Ascending aorta (tissue), 2 donors: Measurements from ENCODE around the gene GANAB. TPM values are rescaled to one million over a fixed set of nuclear protein-coding genes. Genes with fewer than 3 reads are reported as not detected.
A peak's percentile ranks its signal among the peaks of the same experiment; 100 is the strongest.

Experiments used
- DNase-seq, 2 donors: peaks; one replicate each; pipeline ENCODE4 v3.0.0-alpha.2; 2019; ENCODE audit warnings: low spot score in 2 of 2
- H3K27ac ChIP-seq, 2 donors: fragments of 200-600 bp; sonication (generic); one replicate each; pipeline ENCODE4 v1.5.1; 2016 to 2017; ENCODE audit warnings: mild to moderate bottlenecking in 1 of 2
- H3K27me3 ChIP-seq: fragments of 200-600 bp; sonication (generic); one replicate; pipeline ENCODE4 v1.5.1; 2017
- H3K36me3 ChIP-seq, 2 donors: fragments of 200-600 bp; sonication (generic); one replicate each; pipeline ENCODE4 v1.5.1; 2016
- H3K4me1 ChIP-seq, 2 donors: fragments of 200-600 bp; sonication (generic); one replicate each; pipeline ENCODE4 v1.5.1; 2016 to 2017; ENCODE audit warnings: mild to moderate bottlenecking in 1 of 2
- H3K4me3 ChIP-seq, 2 donors: fragments of 200-600 bp; sonication (generic); one replicate each; pipeline ENCODE4 v1.5.1; 2016 to 2017; ENCODE audit warnings: mild to moderate bottlenecking in 1 of 2
- H3K9me3 ChIP-seq, 2 donors: fragments of 200-600 bp; sonication (generic); one replicate each; pipeline ENCODE4 v1.5.1; 2016
- intact Hi-C: fragments of 100-400 bp; cut with DNase I; formaldehyde crosslinking; loops from one replicate; pipeline ENCODE4 v1.15.1; 2023
- total RNA-seq: library from RNA; depleted of rRNA; stranded (reverse); fragments of >200 nt; gene quantifications from one replicate; pipeline ENCODE4 v1.1.0, GENCODE V29; 2016
- TF ChIP-seq, protein P1 (sequence below), 3 experiments: fragments of 200-600 bp in 2 of 3; fragments of 450-650 bp in 1 of 3; sonication (generic) in 2 of 3; IDR thresholded peaks; one replicate each; pipeline ENCODE4 v1.5.1; 2016 to 2019; ENCODE audit warnings: antibody characterized with exemption in 3 of 3, mild to moderate bottlenecking in 1 of 3, moderate library complexity in 1 of 3

GANAB gene
- total RNA-seq, 1 donor from 2014 or later = 326 TPM

DNA sequence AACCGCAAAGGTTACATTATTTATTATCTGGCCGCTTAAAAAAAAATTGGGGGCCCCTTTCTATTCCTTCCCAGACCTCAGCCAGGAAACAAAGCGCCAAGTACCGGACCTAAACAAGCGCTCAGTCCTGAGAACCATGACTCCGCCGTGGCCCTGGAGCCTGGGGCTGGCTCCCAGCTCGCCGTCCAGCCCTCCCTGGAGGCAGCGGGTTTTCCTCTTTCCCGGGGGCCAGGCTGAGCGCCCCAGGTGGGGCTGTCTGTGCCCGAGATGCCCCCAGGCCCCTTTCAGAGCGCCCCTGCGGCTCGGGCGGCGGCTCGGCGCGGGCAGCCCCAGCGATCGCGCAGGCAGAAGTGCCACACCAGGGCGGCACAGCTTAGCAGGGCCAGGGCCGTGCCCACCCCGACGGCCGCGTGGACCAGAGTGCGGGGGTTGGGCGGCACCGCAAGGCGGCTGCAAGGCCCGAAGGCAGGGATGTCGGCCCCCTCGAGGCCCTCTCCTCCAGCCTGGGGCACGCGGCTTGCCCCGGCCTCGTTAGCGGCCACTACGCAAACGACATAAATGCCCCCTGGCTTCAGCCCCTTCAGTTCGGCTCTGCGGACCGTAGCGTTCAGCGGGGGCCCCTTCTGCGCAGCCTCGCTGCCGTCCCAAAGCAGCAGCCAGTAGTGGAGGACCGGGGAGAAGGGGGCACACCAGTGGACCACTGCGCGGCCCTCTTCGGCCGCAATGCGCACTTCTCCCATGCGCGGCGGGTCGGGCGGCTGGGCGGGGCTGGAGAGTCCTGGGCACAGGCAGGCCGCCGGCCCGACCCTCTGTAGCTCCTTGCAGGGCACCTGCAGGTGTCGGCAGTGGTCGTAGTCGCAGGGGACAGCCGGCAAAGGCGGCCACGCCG lies 41.3 kb upstream of the GANAB start:
- peaks cover 25 to 30% of the 10 kb centered on the region in 2 donors for H3K36me3 ChIP-seq
- no peak for DNase-seq
- no peaks in the 10 kb centered on the region for H3K4me1 ChIP-seq
- intact Hi-C loops = no loop called here
- peak overlapping the region; percentile 36 to 43 for H3K4me3 ChIP-seq
- no peaks in the 10 kb centered on the region for H3K9me3 ChIP-seq
- H3K27ac ChIP-seq = no peak overlapping the region
- H3K27me3 ChIP-seq = no peaks in the 10 kb centered on the region
- TF ChIP-seq, protein P1, sequence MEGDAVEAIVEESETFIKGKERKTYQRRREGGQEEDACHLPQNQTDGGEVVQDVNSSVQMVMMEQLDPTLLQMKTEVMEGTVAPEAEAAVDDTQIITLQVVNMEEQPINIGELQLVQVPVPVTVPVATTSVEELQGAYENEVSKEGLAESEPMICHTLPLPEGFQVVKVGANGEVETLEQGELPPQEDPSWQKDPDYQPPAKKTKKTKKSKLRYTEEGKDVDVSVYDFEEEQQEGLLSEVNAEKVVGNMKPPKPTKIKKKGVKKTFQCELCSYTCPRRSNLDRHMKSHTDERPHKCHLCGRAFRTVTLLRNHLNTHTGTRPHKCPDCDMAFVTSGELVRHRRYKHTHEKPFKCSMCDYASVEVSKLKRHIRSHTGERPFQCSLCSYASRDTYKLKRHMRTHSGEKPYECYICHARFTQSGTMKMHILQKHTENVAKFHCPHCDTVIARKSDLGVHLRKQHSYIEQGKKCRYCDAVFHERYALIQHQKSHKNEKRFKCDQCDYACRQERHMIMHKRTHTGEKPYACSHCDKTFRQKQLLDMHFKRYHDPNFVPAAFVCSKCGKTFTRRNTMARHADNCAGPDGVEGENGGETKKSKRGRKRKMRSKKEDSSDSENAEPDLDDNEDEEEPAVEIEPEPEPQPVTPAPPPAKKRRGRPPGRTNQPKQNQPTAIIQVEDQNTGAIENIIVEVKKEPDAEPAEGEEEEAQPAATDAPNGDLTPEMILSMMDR (IDR thresholded peaks at IDR 0.05) = no peak

DNA sequence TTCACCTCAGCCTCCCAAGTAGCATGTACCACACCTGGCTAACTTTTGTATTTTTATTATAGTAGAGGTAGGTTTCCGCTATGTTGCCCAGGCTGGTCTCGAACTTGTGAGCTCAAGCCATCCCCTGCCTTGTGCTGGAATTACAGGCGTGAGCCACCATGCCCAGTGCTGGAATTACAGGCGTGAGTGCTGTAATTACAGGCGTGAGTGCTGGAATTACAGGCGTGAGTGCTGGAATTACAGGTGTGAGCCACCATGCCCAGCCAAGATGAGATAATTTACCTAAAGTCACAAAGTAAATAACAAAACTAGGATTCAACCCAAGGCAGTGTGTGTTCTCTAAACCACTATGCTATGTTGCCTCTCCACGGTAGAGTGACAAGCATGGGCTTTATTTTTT lies 36.1 kb upstream of the GANAB start:
- Histone ChIP-seq H3K36me3 (peaks cover 0 to under 1% of the 10 kb centered on the region in 2 donors), H3K4me1 (peaks cover 7 to 11% of the 10 kb centered on the region in 2 donors), H3K27me3 (no peaks in the 10 kb centered on the region), H3K4me3 (no peak overlapping the region), H3K9me3 (no peaks in the 10 kb centered on the region), H3K27ac (no peak overlapping the region)
- intact Hi-C loops = no loop called here
- no peak for DNase-seq
- TF ChIP-seq, protein P1 (IDR thresholded peaks at IDR 0.05) = no peak

DNA sequence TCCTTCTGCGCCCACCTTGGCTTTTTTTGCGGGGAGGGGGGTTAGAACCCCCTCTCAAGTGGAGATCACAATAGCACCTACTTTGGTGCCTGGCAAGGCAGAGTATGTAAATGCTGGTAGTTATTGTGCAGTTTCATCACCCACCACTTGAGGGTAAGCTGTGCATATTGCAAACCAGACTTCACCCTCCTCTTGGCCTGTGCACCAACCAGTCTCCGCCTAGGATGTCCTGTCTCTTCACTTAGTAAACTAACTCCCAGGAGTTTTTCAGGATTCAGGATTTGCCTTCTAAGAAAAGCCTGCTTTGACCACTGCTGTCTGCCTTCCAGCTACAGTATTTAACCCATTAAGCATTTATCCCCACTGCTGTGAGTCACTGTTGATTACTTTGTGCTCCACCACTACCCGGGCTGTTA lies 34.4 kb upstream of the GANAB start:
- DNase-seq = no peak
- TF ChIP-seq, protein P1 (IDR thresholded peaks at IDR 0.05) = peak in 2 of 3 experiments; percentile 24 to 37
- H3K27ac ChIP-seq = no peak overlapping the region
- peaks cover 7 to 11% of the 10 kb centered on the region in 2 donors for H3K4me1 ChIP-seq
- H3K9me3 ChIP-seq = no peaks in the 10 kb centered on the region
- no peak overlapping the region for H3K4me3 ChIP-seq
- H3K36me3 ChIP-seq = peaks cover 14 to 17% of the 10 kb centered on the region in 2 donors
- intact Hi-C loops = no loop called here
- no peaks in the 10 kb centered on the region for H3K27me3 ChIP-seq

DNA sequence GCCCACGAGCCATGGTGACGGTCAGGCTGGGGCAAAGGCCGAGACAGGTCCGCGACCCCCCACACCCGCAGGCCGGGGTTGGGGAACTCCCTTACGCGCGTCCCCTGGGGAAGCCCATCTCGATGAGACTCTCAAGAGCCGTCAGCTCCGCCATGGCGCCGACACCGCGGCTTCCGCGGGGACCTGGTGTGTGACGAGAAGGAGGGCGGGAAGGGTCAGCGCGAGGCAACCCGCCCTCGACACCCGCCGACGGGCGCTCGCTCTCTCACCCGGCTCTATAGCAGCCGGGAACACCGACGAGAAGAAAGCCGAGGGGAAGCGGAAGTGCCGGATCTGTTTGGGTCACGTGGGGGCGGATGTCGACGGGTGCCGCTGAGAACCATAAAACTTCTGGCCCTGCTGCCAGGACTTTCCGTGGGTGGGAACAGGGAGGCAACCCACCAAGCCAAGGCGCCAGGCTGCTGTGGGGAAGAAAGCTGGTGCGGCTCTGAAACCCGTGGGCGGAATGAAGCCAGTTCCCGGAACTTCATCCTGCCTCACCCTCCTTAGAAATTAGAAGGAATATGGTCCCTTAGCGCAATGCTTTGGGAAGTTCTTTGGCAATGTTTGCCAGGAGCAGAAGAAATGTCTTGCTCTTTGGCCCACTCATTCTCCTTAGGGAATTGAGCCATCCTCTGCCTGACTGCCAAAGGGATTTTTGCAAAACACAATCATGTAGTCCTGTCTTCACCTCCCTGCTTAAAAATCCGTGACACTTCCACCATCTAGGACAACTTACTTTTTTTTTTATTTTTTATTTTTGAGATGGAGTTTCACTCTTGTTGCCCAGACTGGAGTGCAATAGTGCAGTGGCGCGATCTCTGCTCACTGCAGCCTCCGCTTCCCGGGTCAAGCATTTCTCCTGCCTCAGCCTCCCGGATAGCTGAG lies 32.6 kb upstream of the GANAB start, which contains the start of gene UBXN1:
TSS of gene UBXN1 (minus strand) at position 304 of the 927 bp plus-strand sequence. CDS start at position 154, 150 bp downstream.
- H3K36me3 ChIP-seq = peaks cover 21 to 27% of the 10 kb centered on the region in 2 donors
- peak within 1 kb of the TSS; percentile 78 to 100 for H3K4me3 ChIP-seq
- TF ChIP-seq, protein P1 (IDR thresholded peaks at IDR 0.05) = no peak
- DNase-seq = peak; percentile 55 to 95
- no peaks in the 10 kb centered on the region for H3K9me3 ChIP-seq
- H3K27me3 ChIP-seq = no peaks in the 10 kb centered on the region
- peaks cover 7 to 11% of the 10 kb centered on the region in 2 donors for H3K4me1 ChIP-seq
- intact Hi-C loops = loop anchor here (1.0 to 5.0 kb wide), 4 partner anchors 14 to 77 kb away; partner anchors contain the start of genes C11orf98, CSKMT, INTS5 and MTA2
- peak within 1 kb of the TSS; percentile 96 for H3K27ac ChIP-seq

DNA sequence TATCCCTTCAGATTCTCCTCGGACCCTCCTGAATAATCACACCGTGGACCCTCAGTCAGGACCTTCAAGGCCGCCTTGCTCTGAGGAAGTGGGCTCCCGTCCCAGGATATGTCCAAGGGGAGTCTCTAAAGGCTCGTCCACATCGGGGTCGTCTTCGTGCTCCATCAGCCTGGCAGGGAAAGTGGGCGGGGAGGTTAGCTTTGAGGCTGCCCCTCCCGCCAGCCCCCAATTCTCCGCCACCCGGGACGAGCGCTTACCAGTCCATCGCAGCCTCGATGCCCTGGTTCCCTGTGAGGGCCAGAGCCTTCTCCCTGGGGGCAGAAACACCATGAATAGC lies 32.0 kb upstream of the GANAB start:
- peak overlapping the region; percentile 96 for H3K27ac ChIP-seq
- H3K27me3 ChIP-seq = no peaks in the 10 kb centered on the region
- peaks cover 7 to 11% of the 10 kb centered on the region in 2 donors for H3K4me1 ChIP-seq
- no peaks in the 10 kb centered on the region for H3K9me3 ChIP-seq
- H3K36me3 ChIP-seq = peaks cover 21 to 27% of the 10 kb centered on the region in 2 donors
- no peak for DNase-seq
- TF ChIP-seq, protein P1 (IDR thresholded peaks at IDR 0.05) = no peak
- intact Hi-C loops = loop anchor here (2.0 to 5.0 kb wide), 2 partner anchors 26 to 76 kb away; partner anchors contain the start of genes INTS5 and MTA2
- H3K4me3 ChIP-seq = peak overlapping the region; percentile 78 to 100
